ENCODE data around the gene HSF4.
A peak's percentile ranks its signal among the peaks of the same experiment; 100 is the strongest.

HSF4 gene

GRCh38 chr16:67184995-67185650 lies 20.6 kb downstream of the HSF4 start:
- peak; percentile 93 for DNase-seq
- peak; percentile 42 for ATAC-seq

DNA sequence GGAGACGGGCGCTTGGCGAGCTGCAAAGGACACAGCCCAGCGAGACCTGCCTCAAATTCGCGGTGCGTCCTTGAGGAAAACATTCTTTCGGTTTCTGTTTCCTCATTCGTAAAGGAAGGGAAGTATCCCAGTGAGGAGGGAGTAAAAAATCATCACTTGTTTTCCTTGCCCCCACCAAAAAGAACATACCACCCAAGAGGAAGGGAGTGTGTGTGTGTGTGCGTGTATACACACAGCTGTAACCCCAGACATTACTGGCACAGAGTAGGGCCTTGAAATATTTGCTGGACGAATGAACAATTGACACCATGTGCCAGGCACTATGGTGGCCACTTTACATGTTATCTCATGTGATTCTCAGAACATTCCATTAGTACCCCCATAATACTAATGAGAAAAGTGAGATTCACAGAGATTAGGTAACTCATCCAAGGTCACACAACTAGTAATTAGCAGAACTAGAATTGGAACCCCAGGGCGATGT lies 21.1 kb downstream of the HSF4 start:
- no peak for DNase-seq
- no peak for ATAC-seq

DNA sequence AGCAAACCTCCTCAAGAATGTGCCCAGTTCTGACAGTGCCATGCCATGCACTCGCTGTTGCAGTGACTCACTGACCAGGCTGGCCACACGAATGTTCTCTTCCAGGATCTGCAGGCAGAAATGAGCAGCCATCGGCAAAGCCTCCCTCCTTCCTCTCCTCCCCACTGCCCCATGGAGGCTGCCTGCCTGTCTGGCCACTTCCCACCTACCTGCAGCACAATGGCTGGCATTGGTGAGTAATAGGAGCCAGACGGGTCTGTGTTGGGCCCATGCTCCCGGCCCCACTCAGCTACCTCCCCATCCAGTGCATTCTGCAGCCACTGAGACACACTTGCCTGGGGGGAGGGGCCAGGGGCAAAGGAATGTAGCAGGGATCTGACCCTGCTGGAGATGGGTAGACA lies 22.0 kb downstream of the HSF4 start:
- DNase-seq (no peak), ATAC-seq (no peak)

DNA sequence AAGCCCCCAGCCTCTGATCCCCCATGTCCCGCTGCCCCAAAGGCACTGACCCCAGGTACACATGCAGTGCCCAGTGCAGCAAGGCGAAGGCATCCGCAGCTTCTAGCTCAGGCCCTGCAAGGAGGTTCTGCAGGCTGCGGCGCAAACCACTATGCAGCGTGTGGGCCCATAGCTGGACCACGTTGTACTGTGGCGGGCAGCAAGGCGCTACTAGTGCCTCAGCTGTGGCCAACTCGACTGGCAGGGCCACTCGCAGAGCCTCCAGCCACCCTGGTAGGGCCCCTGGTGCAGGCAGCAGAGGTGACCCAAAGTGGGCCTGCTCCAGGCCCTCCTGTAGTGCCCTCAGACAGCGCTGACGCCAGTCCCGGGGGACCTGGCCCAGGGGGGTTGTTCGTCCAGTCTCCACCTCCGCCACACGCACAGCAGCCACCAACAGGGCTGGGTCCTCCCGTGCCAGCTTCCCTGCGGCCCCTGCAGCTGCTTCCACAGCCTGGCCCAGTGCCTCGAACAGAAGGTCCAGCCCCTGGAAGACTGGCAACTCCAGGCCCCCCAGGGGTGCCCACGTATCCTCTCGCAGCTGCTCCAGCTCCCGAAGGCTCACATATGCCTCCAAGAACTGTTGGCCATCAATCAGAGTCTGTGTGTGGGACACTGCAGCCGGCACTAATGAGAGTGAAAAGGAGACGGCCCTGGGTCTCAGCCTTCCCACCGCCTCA lies 22.8 kb downstream of the HSF4 start:
- no peak for ATAC-seq

DNA sequence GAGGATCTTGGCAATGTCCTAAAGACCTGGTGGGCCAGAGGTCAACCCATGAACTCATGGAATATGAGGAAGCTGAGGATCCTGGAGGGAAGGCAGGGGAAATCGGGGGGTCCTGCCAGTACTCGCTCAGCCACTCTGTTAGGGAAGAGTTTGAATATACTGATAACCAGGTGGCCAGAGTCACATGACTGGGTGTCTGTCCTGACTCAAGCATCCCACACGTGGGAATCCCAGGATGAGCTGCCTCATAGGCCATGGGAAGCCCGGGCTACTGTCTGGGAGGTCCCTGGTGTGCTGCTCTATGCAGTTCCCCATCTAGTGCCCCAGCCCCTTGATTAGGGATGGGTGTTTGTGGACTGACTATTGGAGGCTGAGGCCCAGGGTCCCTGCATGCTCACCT lies 23.8 kb downstream of the HSF4 start:
- no peak for DNase-seq
- ATAC-seq, result no peak

More for the DNA sequence above, 22.8 kb downstream of the HSF4 start:
- DNase-seq, result no peak

DNA sequence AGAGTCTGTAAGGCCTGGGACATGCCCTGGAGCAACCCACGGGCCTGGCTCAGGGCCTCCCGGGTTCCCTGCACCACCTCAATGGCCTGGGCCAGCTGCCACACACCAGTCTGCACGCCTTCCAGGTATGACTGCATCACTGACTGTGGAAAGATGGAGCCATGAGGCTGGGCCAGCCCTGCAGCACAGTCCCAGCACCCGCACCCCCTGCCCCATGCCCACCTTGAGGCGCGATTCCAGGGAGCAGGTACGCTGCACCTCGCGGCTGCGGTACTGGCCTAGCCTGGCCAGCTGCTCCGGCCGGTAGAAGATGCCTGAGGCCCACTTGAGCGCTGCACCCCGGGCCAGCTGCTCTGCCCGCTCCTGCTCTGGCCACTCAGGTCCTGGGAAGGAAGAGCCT lies 24.3 kb downstream of the HSF4 start:
- no peak for ATAC-seq
- DNase-seq, result no peak

DNA sequence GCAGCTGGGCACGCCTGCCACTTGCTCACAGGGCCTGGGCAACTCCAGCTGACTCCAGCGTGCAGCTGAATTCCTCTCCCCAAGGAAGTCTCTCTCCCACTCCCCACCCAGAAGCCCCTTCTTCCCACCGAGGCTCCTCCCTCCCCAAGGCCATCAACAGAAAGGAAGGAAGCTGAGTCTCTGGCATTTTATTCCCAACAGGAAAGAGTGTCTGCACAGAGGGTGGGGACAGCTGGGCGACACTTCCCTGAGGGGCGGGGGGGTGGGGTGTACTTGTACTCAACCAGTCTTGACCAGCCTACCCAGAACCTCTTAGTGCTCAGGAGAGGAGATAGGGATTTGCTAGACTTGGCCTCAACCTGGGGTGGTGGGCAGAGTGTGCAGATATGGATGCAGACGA lies 25.5 kb downstream of the HSF4 start, which contains the start of gene EXOC3L1:
Gene EXOC3L1, minus strand, starts transcription at position 96 of the 400 bp plus-strand sequence. CDS start 460 bp downstream, outside the sequence.
- ATAC-seq (no peak), DNase-seq (no peak)

GRCh38 chr16:67190448-67191399 lies 26.2 kb downstream of the HSF4 start:
- DNase-seq (no peak), ATAC-seq (no peak)

- ATAC-seq (no peak), DNase-seq (no peak)
Observed at GRCh38 chr16:67191411-67191994, 27.0 kb downstream of the HSF4 start.

DNA sequence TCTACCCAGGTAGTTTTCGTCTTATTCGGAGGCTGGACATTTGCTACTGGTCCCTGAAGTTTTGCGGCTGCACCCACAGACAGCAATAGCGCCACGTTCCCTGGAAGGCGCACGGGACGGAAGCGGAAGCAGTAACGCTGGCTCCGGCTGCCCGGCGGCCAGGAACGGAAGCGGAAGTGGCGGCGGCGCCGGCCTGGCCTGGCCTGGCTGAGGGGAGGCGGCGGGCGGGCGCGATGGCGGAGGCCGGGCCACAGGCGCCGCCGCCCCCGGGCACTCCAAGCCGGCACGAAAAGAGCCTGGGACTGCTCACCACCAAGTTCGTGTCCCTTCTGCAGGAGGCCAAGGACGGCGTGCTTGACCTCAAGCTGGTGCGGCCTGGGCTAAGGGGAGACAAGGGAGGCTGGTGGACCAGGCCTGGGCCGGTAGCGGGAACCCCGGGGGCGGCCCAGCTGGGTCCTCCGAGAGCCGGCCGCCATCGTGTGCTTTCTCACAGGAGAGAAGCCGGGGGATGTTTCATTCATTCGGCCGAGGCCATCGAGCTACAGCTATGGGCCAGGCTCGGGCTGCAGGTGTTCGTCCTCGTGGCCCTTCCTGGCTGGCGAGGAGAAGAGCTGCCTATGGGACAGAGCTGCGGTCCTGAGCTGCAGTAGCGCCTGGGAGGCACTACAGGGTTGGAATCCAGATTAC lies 27.6 kb downstream of the HSF4 start, which contains the start of gene E2F4:
Gene E2F4, plus strand, starts transcription at position 161 of the 687 bp plus-strand sequence. Its CDS starts 73 bp downstream, at position 234.
- DNase-seq (peak; percentile 92), ATAC-seq (peak; percentile 99)

DNA sequence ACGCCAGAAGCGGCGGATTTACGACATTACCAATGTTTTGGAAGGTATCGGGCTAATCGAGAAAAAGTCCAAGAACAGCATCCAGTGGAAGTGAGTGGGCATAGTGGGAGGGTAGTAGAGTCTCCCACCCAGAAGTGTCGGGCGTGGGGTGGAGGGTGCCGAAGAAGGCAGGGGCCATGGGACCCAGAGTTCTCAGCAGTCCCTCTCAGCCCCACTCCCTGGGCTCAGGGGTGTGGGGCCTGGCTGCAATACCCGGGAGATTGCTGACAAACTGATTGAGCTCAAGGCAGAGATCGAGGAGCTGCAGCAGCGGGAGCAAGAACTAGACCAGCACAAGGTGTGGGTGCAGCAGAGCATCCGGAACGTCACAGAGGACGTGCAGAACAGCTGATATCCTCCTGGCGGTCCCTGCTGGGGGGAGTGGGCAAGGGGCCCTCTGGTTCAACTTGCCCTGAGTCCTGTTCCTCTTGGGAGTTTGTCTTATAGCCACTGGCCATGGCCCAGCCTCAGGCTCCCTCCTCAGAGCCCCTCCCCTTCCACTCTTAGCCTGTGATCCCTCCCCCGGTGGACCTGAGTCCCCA lies 28.3 kb downstream of the HSF4 start:
- DNase-seq (no peak), ATAC-seq (no peak)

- ATAC-seq (no peak), DNase-seq (no peak)
Observed at GRCh38 chr16:67193536-67193935, 29.0 kb downstream of the HSF4 start.

GRCh38 chr16:67194260-67194659 lies 29.7 kb downstream of the HSF4 start:
- ATAC-seq (no peak), DNase-seq (no peak)

DNA sequence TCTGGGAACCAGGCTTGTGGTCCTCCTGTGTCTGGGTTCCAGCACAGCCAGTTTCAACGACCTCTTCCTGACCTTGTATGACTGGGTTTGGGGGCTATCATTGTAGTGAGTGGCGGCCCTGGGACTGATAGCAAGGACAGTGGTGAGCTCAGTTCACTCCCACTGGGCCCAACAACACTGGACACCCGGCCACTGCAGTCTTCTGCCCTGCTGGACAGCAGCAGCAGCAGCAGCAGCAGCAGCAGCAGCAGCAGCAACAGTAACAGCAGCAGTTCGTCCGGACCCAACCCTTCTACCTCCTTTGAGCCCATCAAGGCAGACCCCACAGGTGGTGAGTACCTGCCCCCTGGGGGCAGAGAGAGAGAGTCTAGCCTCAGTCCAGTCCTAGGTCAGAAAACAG lies 31.1 kb downstream of the HSF4 start:
- no peak for ATAC-seq
- DNase-seq, result no peak

DNA sequence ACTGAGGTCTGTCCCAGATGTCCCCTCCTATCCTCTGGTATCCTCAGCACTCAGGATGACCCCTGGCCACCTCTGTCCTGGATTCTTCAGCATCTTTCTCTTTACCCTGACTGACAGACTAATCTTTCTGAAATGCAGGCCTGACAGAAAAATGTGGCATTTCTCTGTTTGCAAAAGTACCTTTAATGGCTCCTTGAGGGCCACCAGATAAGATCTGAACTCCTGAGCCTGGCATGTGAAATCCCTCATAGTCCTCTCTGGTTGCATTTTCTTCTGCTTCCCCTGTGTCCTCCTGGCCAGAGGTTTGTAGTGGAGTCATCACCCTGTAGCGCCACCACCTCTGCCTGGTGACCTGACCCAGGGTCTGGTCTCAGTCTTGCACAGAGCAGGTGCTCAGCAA lies 32.3 kb downstream of the HSF4 start:
- no peak for DNase-seq
- no peak for ATAC-seq

DNA sequence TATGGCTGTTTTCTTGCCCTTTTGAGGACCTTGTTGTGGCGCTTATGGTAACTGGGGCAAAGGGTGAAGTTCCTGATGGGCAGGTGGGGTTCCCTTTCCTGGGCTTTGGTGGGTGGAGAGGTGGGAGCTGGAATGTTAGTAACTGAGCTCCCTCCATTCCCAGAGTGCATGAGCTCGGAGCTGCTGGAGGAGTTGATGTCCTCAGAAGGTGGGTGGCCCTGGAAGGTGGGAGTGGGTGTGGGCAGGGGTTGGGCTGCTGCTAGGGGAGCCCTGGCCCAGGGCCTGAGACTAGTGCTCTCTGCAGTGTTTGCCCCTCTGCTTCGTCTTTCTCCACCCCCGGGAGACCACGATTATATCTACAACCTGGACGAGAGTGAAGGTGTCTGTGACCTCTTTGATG lies 33.2 kb downstream of the HSF4 start:
- ATAC-seq, result no peak

DNA sequence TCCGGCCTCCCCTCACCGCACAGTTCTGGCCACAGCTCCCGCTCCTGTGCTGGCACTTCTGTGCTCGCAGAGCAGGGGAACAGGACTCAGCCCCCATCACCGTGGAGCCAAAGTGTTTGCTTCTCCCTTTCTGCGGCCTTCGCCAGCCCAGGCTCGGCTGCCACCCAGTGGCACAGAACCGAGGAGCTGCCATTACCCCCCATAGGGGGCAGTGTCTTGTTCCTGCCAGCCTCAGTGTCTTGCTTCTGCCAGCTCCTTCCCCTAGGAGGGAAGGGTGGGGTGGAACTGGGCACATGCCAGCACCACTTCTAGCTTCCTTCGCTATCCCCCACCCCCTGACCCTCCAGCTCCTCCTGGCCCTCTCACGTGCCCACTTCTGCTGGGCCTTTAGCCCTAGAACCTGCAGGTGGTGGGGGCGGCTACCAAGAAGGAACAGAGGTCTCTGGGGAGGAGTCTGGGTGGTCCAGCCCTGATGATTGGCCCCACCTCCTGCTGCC lies 33.7 kb downstream of the HSF4 start:
- ATAC-seq (peak; percentile 34), DNase-seq (no peak)

More for the DNA sequence above, 33.2 kb downstream of the HSF4 start:
- DNase-seq, result no peak

DNA sequence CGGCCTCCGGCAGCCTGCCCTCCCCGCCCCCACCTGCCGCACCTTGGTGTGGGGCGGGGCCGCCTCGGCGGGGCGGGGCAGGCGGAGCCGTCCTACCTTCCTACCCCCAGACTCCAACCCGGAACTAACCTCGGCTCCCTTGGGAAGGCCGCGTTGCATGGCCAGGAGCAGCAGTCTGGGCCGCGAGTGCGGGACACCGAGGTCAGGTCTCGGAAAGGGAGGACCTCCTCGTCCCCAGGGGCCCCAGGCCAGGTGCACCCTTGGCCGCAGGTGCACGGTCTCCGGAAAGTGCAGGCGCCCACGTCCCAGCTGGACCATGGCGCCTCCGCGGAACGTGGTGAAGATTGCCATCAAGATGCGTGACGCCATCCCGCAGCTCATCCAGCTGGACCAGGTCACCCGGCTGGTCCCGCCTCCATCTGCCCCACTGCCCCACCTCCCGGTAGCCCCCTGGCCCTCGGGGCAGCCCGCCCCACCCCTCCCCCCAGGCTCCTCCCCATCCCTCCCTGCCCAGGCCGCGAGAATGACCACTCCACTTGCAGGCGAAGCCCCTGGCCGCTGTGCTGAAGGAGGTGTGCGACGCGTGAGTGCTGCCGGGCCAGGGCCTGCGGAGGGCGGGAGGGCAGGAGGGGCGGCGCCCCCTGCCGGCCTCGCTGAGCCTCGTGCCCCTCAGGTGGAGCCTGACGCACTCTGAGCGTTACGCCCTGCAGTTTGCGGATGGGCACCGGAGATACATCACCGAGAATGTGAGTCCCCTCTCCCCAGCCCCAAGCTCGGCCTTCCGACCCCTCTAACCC lies 34.7 kb downstream of the HSF4 start, which contains the start of gene ELMO3:
Gene ELMO3, plus strand, starts transcription at position 121 of the 797 bp plus-strand sequence. Its CDS starts 196 bp downstream, at position 317.
- ATAC-seq, result peak; percentile 20

DNA sequence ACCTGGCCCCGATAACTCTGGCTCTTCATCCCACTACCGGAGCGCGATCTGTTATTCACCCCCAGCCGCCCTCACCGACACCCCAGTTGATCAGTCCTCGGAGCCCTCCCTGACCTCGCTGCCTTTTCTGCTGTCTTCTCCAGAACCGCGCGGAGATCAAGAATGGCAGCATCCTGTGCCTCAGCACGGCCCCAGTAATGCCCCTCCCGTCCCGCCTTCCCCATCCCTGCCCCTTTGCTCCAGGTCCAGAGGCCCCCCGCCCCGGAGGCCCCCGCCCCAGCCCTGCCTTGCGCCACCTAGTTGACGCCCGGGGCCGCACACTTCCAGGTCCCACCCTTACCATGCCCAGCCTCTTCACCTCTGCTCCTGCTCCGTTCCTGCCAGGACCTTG lies 35.3 kb downstream of the HSF4 start:
- no peak for ATAC-seq
- DNase-seq, result no peak

More for the DNA sequence above, 34.7 kb downstream of the HSF4 start, which contains the start of gene ELMO3:
- DNase-seq, result no peak

- ATAC-seq (no peak), DNase-seq (no peak)
Observed at GRCh38 chr16:67200491-67200890, 35.9 kb downstream of the HSF4 start.
